IMR-90 (cell line): ENCODE data around the gene RRAGC. TPM values are rescaled to one million over a fixed set of nuclear protein-coding genes. Genes with fewer than 3 reads are reported as not detected.

Source experiments
- ATAC-seq: fragments of 200-7000 bp; cut with Tn5 transposase; 2 replicates; pipeline ENCODE4 v1.9.1; 2020; ENCODE audit warnings: low read depth, mild to moderate bottlenecking, moderate library complexity
- BruUV-seq: library from RNA; stranded (reverse); fragments of 400-500 nt; replicated peaks from 2 replicates; lab custom pipeline; 2021; lab: Mats Ljungman, UMichigan
- CTCF ChIA-PET: fragments of 300-600 bp; formaldehyde crosslinking; extraction: SDS; loops from one replicate; lab custom pipeline; 2021; ENCODE audit warnings: antibody characterized with exemption; lab: Yijun Ruan, JAX
- POLR2A ChIA-PET: fragments of 300-600 bp; sonication (Branson Sonifier 250); formaldehyde crosslinking; loops from one replicate; lab custom pipeline; 2022; ENCODE audit warnings: antibody characterized with exemption; ENCODE audit not compliant: unreplicated experiment; lab: Charles Lee
- DNase-seq: peaks from one replicate; pipeline ENCODE4 v3.0.0; 2013
- H2AFZ ChIP-seq: replicated peaks from 2 replicates; pipeline ENCODE3; 2013; ENCODE audit warnings: low read length, mild to moderate bottlenecking; ENCODE audit not compliant: poor library complexity
- H2AK5ac ChIP-seq: 2 replicates; pipeline ENCODE4 v1.6.1; 2013; ENCODE audit warnings: low read depth, low read length, inconsistent platforms
- H2AK9ac ChIP-seq: replicated peaks from 2 replicates; pipeline ENCODE3; 2013; ENCODE audit warnings: mild to moderate bottlenecking, low read depth, low read length, moderate library complexity; ENCODE audit not compliant: poor library complexity
- H2BK120ac ChIP-seq: 2 replicates; pipeline ENCODE4 v1.6.1; 2013; ENCODE audit warnings: low read depth, low read length, inconsistent platforms
- H2BK15ac ChIP-seq: 3 replicates; pipeline ENCODE4 v1.6.1; 2013; ENCODE audit warnings: low read depth, low read length, inconsistent platforms
- H2BK20ac ChIP-seq: 2 replicates; pipeline ENCODE4 v1.6.1; 2013; ENCODE audit warnings: low read depth, mild to moderate bottlenecking, inconsistent platforms, low read length, moderate library complexity
- H2BK5ac ChIP-seq: 2 replicates; pipeline ENCODE4 v1.6.1; 2013; ENCODE audit warnings: mild to moderate bottlenecking, low read depth, low read length, inconsistent platforms; ENCODE audit not compliant: poor library complexity, severe bottlenecking
- H3K14ac ChIP-seq: replicated peaks from 2 replicates; pipeline ENCODE4 v1.6.1; 2013; ENCODE audit warnings: low read depth, low read length, inconsistent platforms
- H3K18ac ChIP-seq: 2 replicates; pipeline ENCODE4 v1.6.1; 2013; ENCODE audit warnings: low read depth, low read length, control low read depth
- H3K23ac ChIP-seq: 2 replicates; pipeline ENCODE4 v1.6.1; 2013; ENCODE audit warnings: low read depth, low read length, inconsistent platforms
- H3K27ac ChIP-seq: 2 replicates; pipeline ENCODE4 v1.5.1; 2013; ENCODE audit warnings: mild to moderate bottlenecking, control low read depth, low read length; ENCODE audit not compliant: insufficient read depth
- H3K27me3 ChIP-seq: 2 replicates; pipeline ENCODE4 v1.6.1; 2013; ENCODE audit warnings: low read length; ENCODE audit not compliant: control insufficient read depth, insufficient read depth
- H3K36me3 ChIP-seq: 2 replicates; pipeline ENCODE4 v1.6.1; 2013; ENCODE audit warnings: low read length, mixed read lengths; ENCODE audit not compliant: control insufficient read depth, insufficient read depth
- H3K4ac ChIP-seq: 2 replicates; pipeline ENCODE4 v1.6.1; 2013; ENCODE audit warnings: low read depth, low read length, inconsistent platforms
- H3K4me1 ChIP-seq: 2 replicates; pipeline ENCODE4 v1.6.1; 2013; ENCODE audit warnings: low read length, mixed read lengths; ENCODE audit not compliant: control insufficient read depth, insufficient read depth
- H3K4me2 ChIP-seq: 2 replicates; pipeline ENCODE4 v1.6.1; 2013; ENCODE audit warnings: low read depth, mild to moderate bottlenecking, control low read depth, low read length, moderate library complexity
- H3K4me3 ChIP-seq: 2 replicates; pipeline ENCODE4 v1.5.1; 2013; ENCODE audit warnings: low read depth, mild to moderate bottlenecking, control low read depth, low read length, moderate library complexity; ENCODE audit not compliant: insufficient read depth
- H3K56ac ChIP-seq: 2 replicates; pipeline ENCODE4 v1.6.1; 2013; ENCODE audit warnings: low read length, inconsistent platforms; ENCODE audit not compliant: insufficient read depth; ENCODE audit errors: extremely low read depth
- H3K79me1 ChIP-seq, 2 experiments: 2 replicates each; pipeline ENCODE4 v1.6.1; 2013; ENCODE audit warnings: low read length in 2 of 2, inconsistent platforms in 1 of 2, low read depth in 1 of 2
- H3K9ac ChIP-seq: 2 replicates; pipeline ENCODE4 v1.6.1; 2013; ENCODE audit warnings: low read depth, low read length, control low read depth
- H3K9me1 ChIP-seq: 2 replicates; pipeline ENCODE4 v1.6.1; 2013; ENCODE audit warnings: low read length, inconsistent platforms; ENCODE audit not compliant: insufficient read depth
- H3K9me3 ChIP-seq: 2 replicates; pipeline ENCODE4 v1.6.1; 2013; ENCODE audit warnings: low read length; ENCODE audit not compliant: control insufficient read depth, insufficient read depth
- H4K20me1 ChIP-seq: 2 replicates; pipeline ENCODE4 v1.6.1; 2013; ENCODE audit warnings: low read length, inconsistent platforms; ENCODE audit not compliant: insufficient read depth
- H4K5ac ChIP-seq: 2 replicates; pipeline ENCODE4 v1.6.1; 2013; ENCODE audit warnings: mild to moderate bottlenecking, low read depth, low read length, control low read depth
- H4K8ac ChIP-seq, 2 experiments: 2 replicates each; pipeline ENCODE4 v1.6.1; 2013; ENCODE audit warnings: low read depth in 2 of 2, low read length in 2 of 2, control low read depth in 1 of 2, inconsistent platforms in 1 of 2
- H4K91ac ChIP-seq: 2 replicates; pipeline ENCODE4 v1.6.1; 2013; ENCODE audit warnings: low read depth, low read length, inconsistent platforms; ENCODE audit not compliant: insufficient read depth
- CEBPB ChIP-seq: IDR thresholded peaks from 2 replicates; pipeline ENCODE4 v1.6.1; 2012; ENCODE audit warnings: low read depth, low read length, improper control_type of control experiment
- CHD1 ChIP-seq: IDR thresholded peaks from 2 replicates; pipeline ENCODE4 v1.6.1; 2012; ENCODE audit warnings: low read depth, low read length, improper control_type of control experiment
- FOS ChIP-seq: fragments of 150-350 bp; IDR thresholded peaks from 2 replicates; pipeline ENCODE4 v1.6.1; 2016; ENCODE audit warnings: low read depth, low read length
- NFE2L2 ChIP-seq: fragments of 150-350 bp; IDR thresholded peaks from 2 replicates; pipeline ENCODE4 v1.6.1; 2016; ENCODE audit warnings: low read depth, mild to moderate bottlenecking, low read length
- POLR2A ChIP-seq: IDR thresholded peaks from 2 replicates; pipeline ENCODE4 v1.6.1; 2012; ENCODE audit warnings: mild to moderate bottlenecking, low read depth, low read length
- RCOR1 ChIP-seq: IDR thresholded peaks from 2 replicates; pipeline ENCODE4 v1.6.1; 2012; ENCODE audit warnings: mild to moderate bottlenecking, low read length, improper control_type of control experiment; ENCODE audit not compliant: insufficient replicate concordance
- RFX5 ChIP-seq: IDR thresholded peaks from 2 replicates; pipeline ENCODE4 v1.8.0; 2012; ENCODE audit warnings: low read depth, mild to moderate bottlenecking, low read length, moderate library complexity
- WGBS, 2 experiments: methylation state at CpG; one replicate each; pipeline versions ENCODE4 v1.1.5 to v1.1.7; 2013; ENCODE audit warnings: missing lambda C conversion rate in 2 of 2; ENCODE audit not compliant: insufficient read length in 1 of 2; ENCODE audit errors: extremely low coverage in 2 of 2; 5-methylcytosine and 5-hydroxymethylcytosine counted together
- dilution Hi-C: fragments of 300-500 bp; cut with HindIII; formaldehyde crosslinking; loops from one replicate; pipeline ENCODE4 v1.14.3; 2018; ENCODE audit warnings: low sequenced_read_pairs; ENCODE audit not compliant: unreplicated experiment
- in situ Hi-C: fragments of 300-500 bp; cut with MboI; formaldehyde crosslinking; loops from 3 replicates; pipeline ENCODE4 v1.14.3; 2019; ENCODE audit warnings: low sequenced_read_pairs, inconsistent platforms, mixed read lengths
- intact Hi-C: fragments of 100-400 bp; cut with micrococcal nuclease; formaldehyde crosslinking; loops from 2 replicates; pipeline ENCODE4 v1.10.0; 2022
- polyA plus RNA-seq, 3 experiments: library from polyadenylated mRNA; depleted of rRNA; stranded (reverse); fragments of >200 nt; gene quantifications; 2 replicates each; pipeline ENCODE4 v1.2.3, GENCODE V29; 2012; ENCODE audit warnings: low replicate concordance in 1 of 3
- total RNA-seq: library from RNA; depleted of rRNA; stranded (reverse); fragments of >200 nt; gene quantifications from 2 replicates; pipeline ENCODE4 v1.2.3, GENCODE V29; 2012
- TF ChIP-seq, protein P1 (sequence below): fragments of 150-350 bp; IDR thresholded peaks from 2 replicates; pipeline ENCODE4 v1.6.1; 2016; ENCODE audit warnings: low read depth, mild to moderate bottlenecking, low read length, moderate library complexity, borderline replicate concordance

Gene RRAGC
- total and polyA plus RNA-seq, 2 of the 4 experiments (the other 2 are of a cell fraction), result 7.2 to 12.2 TPM

DNA sequence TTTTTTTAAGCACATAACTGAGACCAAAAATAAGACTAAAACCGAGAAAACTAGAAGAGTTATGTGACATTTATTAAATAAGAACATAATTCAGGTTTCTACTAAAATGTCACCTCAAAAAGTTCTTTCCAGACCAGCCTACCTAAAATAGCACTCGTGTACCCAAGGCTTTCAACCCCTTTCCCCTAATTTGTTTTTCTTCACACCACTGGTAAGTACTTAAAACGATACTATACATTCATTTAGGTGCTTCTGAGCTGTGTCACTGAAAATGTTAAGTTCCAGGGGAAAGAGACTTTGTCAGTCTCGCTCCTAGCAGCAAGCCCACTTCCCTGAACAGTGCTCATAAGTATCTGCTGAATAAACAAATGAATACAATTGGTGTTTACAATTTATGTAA is 6.8 kb downstream of the RRAGC start:
- Histone ChIP-seq H3K9ac (no peak overlapping the region), H3K14ac (no peak overlapping the region), H3K36me3 (peaks cover 28% of the 10 kb centered on the region), H4K20me1 (no peaks in the 10 kb centered on the region; the same call in 1 of the 2 replicates), H2BK5ac (no peak overlapping the region), H2BK15ac (no peak overlapping the region), H3K56ac (no peak overlapping the region), H2BK120ac (no peak overlapping the region), H3K27ac (no peak overlapping the region), H4K5ac (no peak overlapping the region), H4K91ac (no peak overlapping the region), H3K79me1 (peaks cover 18 to 31% of the 10 kb centered on the region in 2 experiments), H2AFZ (no peak overlapping the region), H2AK9ac (no peak overlapping the region), H4K8ac (no peak overlapping the region), H3K9me3 (no peaks in the 10 kb centered on the region), H2AK5ac (no peak overlapping the region), H3K4ac (no peak overlapping the region), H3K4me3 (no peak overlapping the region), H3K4me1 (no peaks in the 10 kb centered on the region), H3K18ac (no peak overlapping the region), H3K27me3 (no peaks in the 10 kb centered on the region), H3K23ac (no peak overlapping the region), H2BK20ac (no peak overlapping the region), H3K4me2 (no peak overlapping the region), H3K9me1 (no peaks in the 10 kb centered on the region)
- BruUV-seq, result no TSS peak
- TF ChIP-seq, protein P1, sequence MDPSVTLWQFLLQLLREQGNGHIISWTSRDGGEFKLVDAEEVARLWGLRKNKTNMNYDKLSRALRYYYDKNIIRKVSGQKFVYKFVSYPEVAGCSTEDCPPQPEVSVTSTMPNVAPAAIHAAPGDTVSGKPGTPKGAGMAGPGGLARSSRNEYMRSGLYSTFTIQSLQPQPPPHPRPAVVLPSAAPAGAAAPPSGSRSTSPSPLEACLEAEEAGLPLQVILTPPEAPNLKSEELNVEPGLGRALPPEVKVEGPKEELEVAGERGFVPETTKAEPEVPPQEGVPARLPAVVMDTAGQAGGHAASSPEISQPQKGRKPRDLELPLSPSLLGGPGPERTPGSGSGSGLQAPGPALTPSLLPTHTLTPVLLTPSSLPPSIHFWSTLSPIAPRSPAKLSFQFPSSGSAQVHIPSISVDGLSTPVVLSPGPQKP, result no peak
- TF ChIP-seq POLR2A (no peak), RCOR1 (no peak), CEBPB (no peak), NFE2L2 (no peak), CHD1 (no peak), FOS (no peak), RFX5 (no peak)
- DNase-seq (no peak), ATAC-seq (no peak)
- ChIA-PET CTCF (no interaction called here), POLR2A (no interaction called here)
- no CpG with 5 or more reads among the region's 4 CpGs for WGBS, 2 experiments
- dilution Hi-C loops (no loop called here), in situ Hi-C loops (loop anchor here (25.0 kb wide), 1 partner anchor 685 kb away; no protein-coding TSS in a partner anchor), intact Hi-C loops (no loop called here)
